A549 (cell line): Measurements from ENCODE around the gene ANTXR1.

ENCODE experiments used
- CBX8 ChIP-seq: fragments of 200-600 bp; sonication (generic); IDR thresholded peaks from 2 replicates; pipeline ENCODE4 v1.6.1; 2016
- NFE2L2 ChIP-seq: fragments of 150-350 bp; conservative IDR thresholded peaks from 2 replicates; pipeline ENCODE4 v1.6.1; 2014; ENCODE audit warnings: low read length

GRCh38 chr2:69047625-69048145 lies 34.7 kb downstream of the ANTXR1 start:
- TF ChIP-seq NFE2L2 (no peak), CBX8 (no peak)
